Measurements from ENCODE around the gene CDK6. TPM values are rescaled to one million over a fixed set of nuclear protein-coding genes. Genes with fewer than 3 reads are reported as not detected.

The CDK6 gene
- total RNA-seq, 1 experiment from 2014 or later = 73.4 TPM

- DNase-seq (ENCODE audit: low read depth) = no peak
Observed at GRCh38 chr7:92827464-92828120, 8.8 kb downstream of the CDK6 start.

GRCh38 chr7:92826258-92826938 is 10.0 kb downstream of the CDK6 start:
- DNase-seq (ENCODE audit: low read depth) = no peak

DNA sequence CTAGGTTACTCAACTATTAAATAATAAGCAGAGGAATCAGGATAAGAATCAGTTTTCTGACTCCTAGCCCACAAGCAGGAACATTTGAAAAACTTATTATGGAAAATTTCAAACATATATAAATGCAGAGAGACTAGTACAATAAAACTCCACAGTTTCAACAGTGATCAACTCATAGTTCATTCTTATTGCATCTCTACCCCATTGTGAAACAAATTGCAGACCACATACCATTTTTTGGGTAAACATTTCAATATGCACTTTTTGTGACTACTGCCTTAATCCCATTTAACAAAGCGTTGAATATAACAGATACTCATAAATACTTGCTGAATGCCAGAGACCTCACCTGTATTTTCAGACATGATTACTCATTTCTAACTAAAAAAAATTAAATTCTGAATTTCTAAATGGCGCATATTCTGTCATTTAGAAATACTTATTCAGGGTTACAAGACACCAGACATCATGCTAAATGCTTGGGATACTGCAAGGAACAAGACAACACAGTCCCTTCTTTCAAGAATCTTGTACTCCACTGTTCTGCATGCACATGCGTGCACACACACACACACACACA is 11.4 kb downstream of the CDK6 start:
- no peak for DNase-seq (ENCODE audit: low read depth)

DNA sequence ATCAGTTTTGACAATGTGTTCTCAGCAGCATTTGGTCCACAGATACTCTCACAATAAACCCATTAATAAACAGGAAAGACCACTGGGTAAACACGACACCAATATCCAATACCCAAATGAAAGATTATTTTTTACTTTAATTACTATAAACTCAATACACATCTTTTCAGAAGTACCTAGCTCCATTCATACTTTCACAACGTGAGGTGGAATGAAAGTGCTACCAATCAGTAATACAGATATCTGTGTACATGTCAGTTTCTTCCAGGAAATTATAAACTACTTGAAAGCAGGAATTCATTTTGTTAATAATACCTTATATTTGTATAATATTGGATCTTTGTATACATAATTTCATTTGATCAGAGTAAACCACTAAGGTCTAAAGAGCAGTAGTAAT is 11.9 kb downstream of the CDK6 start:
- DNase-seq (ENCODE audit: low read depth) = no peak

- no peak for DNase-seq (ENCODE audit: low read depth)
Observed at GRCh38 chr7:92823042-92823441, 13.3 kb downstream of the CDK6 start.

GRCh38 chr7:92820191-92820590 is 16.2 kb downstream of the CDK6 start:
- no peak for DNase-seq (ENCODE audit: low read depth)

GRCh38 chr7:92817398-92817797 is 19.0 kb downstream of the CDK6 start:
- DNase-seq (ENCODE audit: low read depth) = no peak

- DNase-seq (ENCODE audit: low read depth) = no peak
Observed at GRCh38 chr7:92815412-92815811, 21.0 kb downstream of the CDK6 start.

- peak; percentile 31 for DNase-seq (ENCODE audit: low read depth)
Observed at GRCh38 chr7:92813390-92814024, 22.9 kb downstream of the CDK6 start.

DNA sequence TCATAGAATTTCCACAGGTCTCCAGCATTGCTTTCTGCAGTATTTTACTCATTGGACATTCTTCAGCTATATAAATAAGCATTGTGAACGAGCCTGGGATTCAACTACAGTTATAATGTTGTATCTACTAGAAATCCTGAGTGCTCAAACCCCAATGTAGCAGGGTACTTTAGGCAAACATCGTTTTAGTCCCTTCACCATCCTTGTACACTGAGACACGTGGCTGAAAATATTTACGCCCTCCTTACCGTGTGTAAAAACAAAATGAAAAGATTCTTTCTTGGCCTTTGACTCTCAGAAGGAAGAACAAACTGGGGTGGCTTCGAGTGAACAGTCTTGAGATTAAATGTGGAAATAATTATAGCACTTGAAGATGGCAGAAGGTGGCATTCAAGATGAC is 25.2 kb downstream of the CDK6 start:
- no peak for DNase-seq (ENCODE audit: low read depth)

DNA sequence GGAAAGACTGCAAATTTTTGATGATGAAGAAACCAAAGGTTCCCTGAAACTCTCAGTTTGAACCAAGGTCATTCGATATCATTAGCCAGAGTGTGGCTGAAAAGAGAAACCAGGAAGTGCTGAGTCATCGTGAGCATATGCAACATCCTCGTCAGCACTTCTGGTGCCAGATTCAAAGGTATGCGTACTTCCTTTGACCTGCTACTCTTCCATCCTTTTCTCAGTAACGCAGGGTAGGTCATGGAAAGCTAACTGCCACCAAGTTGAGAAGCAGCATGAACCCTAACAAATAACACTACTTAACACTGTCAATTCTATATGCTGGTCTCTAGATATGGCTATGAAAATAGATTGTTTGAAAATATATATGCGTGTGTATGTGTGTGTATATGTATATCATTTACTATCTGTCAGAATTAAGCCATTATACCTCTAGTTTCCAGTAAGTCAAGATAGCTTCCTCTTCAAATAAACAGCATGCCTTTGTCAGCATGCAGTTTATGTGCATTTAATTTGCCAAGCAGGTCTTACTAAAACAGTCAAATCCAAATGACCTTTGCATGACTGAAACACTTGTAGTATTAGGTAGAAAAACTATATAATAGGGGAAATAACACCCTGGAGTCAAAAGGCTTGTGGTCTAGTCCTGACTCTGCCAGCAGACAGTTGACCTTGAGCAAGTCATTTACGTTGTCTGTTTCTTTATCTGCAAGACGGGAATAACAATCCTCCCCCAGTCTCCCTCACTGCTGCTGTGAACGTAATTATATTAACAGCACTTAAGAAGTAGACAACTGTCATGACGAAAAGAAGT is 26.4 kb downstream of the CDK6 start:
- peak; percentile 93 for DNase-seq (ENCODE audit: low read depth)

DNA sequence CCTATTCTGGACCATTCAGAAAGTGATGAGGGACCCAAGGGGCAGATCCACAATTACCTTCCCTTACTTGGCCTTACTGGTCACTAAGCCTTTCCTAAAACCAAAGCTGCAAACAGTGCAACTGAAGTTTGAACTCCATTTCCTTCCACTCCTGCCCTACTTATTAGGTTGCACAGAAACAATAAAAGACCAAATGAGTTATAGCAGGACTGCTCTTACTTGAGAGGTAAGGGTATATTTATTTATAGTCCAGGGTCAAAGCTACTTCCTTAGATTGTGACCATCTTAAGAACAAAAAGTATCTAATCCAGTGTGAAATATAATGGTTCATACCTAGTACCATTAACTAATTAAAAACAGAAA is 27.0 kb downstream of the CDK6 start:
- no peak for DNase-seq (ENCODE audit: low read depth)

DNA sequence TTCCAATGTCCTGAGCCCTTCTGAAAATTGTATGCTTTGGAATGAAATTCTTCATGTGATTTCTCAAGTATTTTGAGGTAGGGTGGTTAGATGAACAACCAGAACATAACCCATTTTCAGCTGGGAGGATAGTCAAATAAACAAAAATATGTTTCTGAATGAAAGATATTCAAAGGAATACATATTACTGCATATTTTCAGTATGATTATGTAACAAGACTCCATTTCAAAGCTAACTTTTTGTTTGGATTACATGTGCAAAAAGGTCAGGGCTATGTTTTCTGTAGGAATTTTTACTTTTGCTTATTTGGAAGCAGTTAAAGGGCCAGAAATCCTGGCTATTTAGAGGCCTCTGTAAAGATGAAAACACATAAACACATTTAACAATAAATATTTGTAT is 27.7 kb downstream of the CDK6 start:
- DNase-seq (ENCODE audit: low read depth) = no peak

DNA sequence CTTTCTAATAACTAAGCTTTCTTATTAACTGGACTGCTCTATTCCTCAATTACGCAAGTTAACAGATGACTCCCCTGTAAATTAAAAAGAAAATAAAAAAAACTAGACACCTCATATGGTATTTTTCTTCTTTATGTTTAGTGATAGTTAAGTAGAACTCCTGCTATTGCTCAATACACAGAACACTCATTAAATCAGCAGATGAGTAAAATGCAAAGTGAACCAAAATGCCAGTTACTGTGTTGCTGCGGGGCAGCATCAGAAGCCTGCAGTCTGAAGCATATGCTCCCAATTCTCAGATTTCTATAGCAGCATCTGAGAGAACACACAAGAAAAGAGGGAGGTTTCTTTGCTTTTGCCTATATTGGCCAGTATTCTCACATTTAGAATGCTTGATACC is 28.4 kb downstream of the CDK6 start:
- DNase-seq (ENCODE audit: low read depth) = no peak

- no peak for DNase-seq (ENCODE audit: low read depth)
Observed at GRCh38 chr7:92806496-92806895, 29.9 kb downstream of the CDK6 start.

GRCh38 chr7:92802406-92802805 is 34.0 kb downstream of the CDK6 start:
- no peak for DNase-seq (ENCODE audit: low read depth)

- no peak for DNase-seq (ENCODE audit: low read depth)
Observed at GRCh38 chr7:92799446-92800211, 36.7 kb downstream of the CDK6 start.

DNA sequence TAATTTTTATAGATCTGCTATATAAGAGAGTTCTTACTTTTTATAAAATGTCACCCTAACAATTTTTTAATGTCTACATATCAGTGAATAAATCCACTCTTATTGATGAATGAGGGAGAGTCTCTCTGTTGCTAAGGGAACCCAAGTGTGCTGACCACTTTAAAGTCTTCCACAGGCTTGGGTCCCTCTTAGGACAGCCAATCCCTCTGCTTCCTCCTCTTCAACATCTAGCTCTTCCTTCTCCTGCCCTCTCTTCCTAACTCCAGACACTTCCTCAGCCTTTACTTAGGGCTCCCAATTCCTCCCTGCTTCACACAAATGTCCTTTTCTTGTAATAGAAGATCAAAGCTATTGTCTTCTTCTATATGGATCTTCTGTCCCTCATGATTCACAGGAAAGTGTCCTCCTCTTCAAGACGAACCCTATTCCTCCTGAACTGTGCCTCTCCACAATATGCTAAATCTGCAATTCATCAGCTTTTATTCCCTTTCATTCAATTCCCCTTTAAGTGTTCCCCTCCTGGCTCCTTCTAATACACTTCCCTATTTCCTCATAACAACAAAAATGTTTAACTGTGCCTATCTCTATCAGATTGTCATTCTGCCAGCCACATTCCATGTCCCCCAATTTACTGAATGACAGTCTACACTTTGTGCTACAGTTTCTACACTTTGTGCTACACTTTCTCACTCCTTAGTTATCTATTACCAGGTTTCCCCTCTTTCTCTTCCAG is 37.7 kb downstream of the CDK6 start:
- no peak for DNase-seq (ENCODE audit: low read depth)

DNA sequence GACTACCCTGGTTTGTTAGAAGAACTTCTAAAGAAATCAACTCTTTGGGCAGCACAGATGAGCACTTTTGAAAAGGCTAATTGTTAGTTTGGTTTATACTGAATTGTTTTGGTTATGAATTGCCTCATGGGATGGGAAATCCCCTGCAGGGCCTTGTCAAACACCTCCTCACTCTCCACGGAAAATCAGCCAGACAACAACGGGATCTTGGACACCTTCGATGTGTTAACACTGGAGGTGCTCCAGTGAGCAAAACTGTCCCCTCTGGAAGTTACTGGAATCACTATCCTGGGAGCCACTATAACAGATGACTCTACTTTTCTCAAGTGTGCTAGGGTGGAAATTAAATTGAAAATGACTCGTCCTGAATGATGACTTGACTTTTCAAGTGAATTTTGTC is 38.7 kb downstream of the CDK6 start:
- peak; percentile 37 for DNase-seq (ENCODE audit: low read depth)

DNA sequence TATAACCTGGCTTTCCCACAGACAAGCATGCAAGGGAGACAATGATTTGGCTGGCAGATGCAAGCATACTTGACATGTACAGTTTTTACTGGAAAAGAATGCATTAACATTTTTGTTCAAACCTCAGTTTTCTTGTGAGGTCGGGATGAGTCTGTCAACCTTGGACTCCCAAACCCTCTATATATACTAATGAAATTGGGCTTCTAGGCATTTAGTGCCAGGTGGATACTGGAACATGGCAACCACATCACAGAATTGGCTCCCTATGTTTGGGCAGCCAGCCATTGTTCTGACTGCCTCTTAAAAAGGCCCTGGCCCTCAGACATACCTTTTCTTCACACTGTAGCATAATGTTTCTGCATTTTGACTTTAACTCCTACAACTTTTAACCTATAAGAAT is 39.1 kb downstream of the CDK6 start:
- DNase-seq (ENCODE audit: low read depth) = no peak
